LNCAP (cell line): ENCODE results near the gene HJURP.

Experiments used
- CTCF ChIP-seq: fragments of 450-650 bp; IDR thresholded peaks from 2 replicates; pipeline ENCODE4 v1.5.1; 2017; ENCODE audit warnings: mild to moderate bottlenecking

The HJURP gene

GRCh38 chr2:233853353-233853752 lies 982 bp downstream of the HJURP start:
- TF ChIP-seq CTCF: no peak

- no peak for TF ChIP-seq CTCF
These were observed 2.3 kb downstream of the HJURP start for GRCh38 chr2:233852056-233852455.

- TF ChIP-seq CTCF: no peak
These were observed 3.2 kb downstream of the HJURP start for GRCh38 chr2:233851169-233851568.

- no peak for TF ChIP-seq CTCF
These were observed 3.6 kb downstream of the HJURP start for GRCh38 chr2:233850745-233851144.

GRCh38 chr2:233849607-233850271 lies 4.6 kb downstream of the HJURP start:
- no peak for TF ChIP-seq CTCF

GRCh38 chr2:233848276-233848675 lies 6.1 kb downstream of the HJURP start:
- no peak for TF ChIP-seq CTCF

- TF ChIP-seq CTCF: no peak
These were observed 7.0 kb downstream of the HJURP start for GRCh38 chr2:233847248-233847898.
